CD4-positive, alpha-beta T cell treated with Interleukin-12 subunit alpha and Interleukin-12 subunit beta, for 1 hour (primary cell): ENCODE results near the gene GMDS.
"Not testable (repeated sequence)": the region's sequence is repeated elsewhere in the genome, so short reads cannot be mapped to it uniquely, and the experiment has no call there.

Source experiments
- DNase-seq: peaks from one replicate; pipeline ENCODE4 v3.0.0-alpha.2; 2020

The GMDS gene

GRCh38 chr6:1697688-1698351, 547.6 kb downstream of the GMDS start:
- no peak for DNase-seq

- DNase-seq: no peak
Observed at GRCh38 chr6:1696463-1696850, 548.9 kb downstream of the GMDS start.

- no peak for DNase-seq
Observed at GRCh38 chr6:1695546-1696462, 549.6 kb downstream of the GMDS start.

- DNase-seq: not testable (repeated sequence)
Observed at GRCh38 chr6:1691828-1692227, 553.6 kb downstream of the GMDS start.

GRCh38 chr6:1690656-1691055, 554.7 kb downstream of the GMDS start:
- not testable (repeated sequence) for DNase-seq

- DNase-seq: no peak
Observed at GRCh38 chr6:1689141-1689540, 556.3 kb downstream of the GMDS start.

- no peak for DNase-seq
Observed at GRCh38 chr6:1688396-1688795, 557.0 kb downstream of the GMDS start.

- no peak for DNase-seq
Observed at GRCh38 chr6:1687402-1687801, 558.0 kb downstream of the GMDS start.

GRCh38 chr6:1686117-1687098, 559.0 kb downstream of the GMDS start:
- no peak for DNase-seq

- no peak for DNase-seq
Observed at GRCh38 chr6:1679688-1680068, 565.7 kb downstream of the GMDS start.

- DNase-seq: no peak
Observed at GRCh38 chr6:1679031-1679687, 566.2 kb downstream of the GMDS start.

- DNase-seq: no peak
Observed at GRCh38 chr6:1678201-1678600, 567.2 kb downstream of the GMDS start.

GRCh38 chr6:1672379-1672778, 573.0 kb downstream of the GMDS start:
- DNase-seq: no peak

- no peak for DNase-seq
Observed at GRCh38 chr6:1670711-1671462, 574.5 kb downstream of the GMDS start.

- DNase-seq: no peak
Observed at GRCh38 chr6:1669996-1670395, 575.4 kb downstream of the GMDS start.

- not testable (repeated sequence) for DNase-seq
Observed at GRCh38 chr6:1668456-1668855, 576.9 kb downstream of the GMDS start.

- no peak for DNase-seq
Observed at GRCh38 chr6:1667805-1668175, 577.6 kb downstream of the GMDS start.

GRCh38 chr6:1667012-1667804, 578.2 kb downstream of the GMDS start:
- no peak for DNase-seq

GRCh38 chr6:1665214-1665613, 580.2 kb downstream of the GMDS start:
- DNase-seq: no peak

GRCh38 chr6:1664329-1664728, 581.1 kb downstream of the GMDS start:
- no peak for DNase-seq

GRCh38 chr6:1663511-1663910, 581.9 kb downstream of the GMDS start:
- no peak for DNase-seq
